GM23338 (cell line): ENCODE data around the gene CCNY.

ENCODE experiments used
- CREB1 ChIP-seq: fragments of 250-450 bp; sonication (Bioruptor Pico); IDR thresholded peaks from 2 replicates; pipeline ENCODE4 v1.5.0; 2020; ENCODE audit warnings: low read depth, mild to moderate bottlenecking, moderate library complexity
- CTCF ChIP-seq, 2 experiments: fragments of 200-600 bp in 1 of 2; sonication (generic) in 1 of 2; conservative IDR thresholded peaks; 2 replicates each; pipeline versions ENCODE4 v1.5.1 to v1.6.1; 2016 to 2017; ENCODE audit warnings: antibody characterized with exemption in 2 of 2, low read depth in 2 of 2, mild to moderate bottlenecking in 2 of 2, moderate library complexity in 1 of 2
- EZH2 ChIP-seq: fragments of 200-600 bp; sonication (generic); IDR thresholded peaks from one replicate; pipeline ENCODE4 v1.8.0; 2017; ENCODE audit warnings: antibody characterized with exemption, mild to moderate bottlenecking, low read depth; ENCODE audit not compliant: unreplicated experiment
- EZH2phosphoT487 ChIP-seq: fragments of 200-600 bp; sonication (generic); IDR thresholded peaks from one replicate; pipeline ENCODE4 v1.8.1; 2018; ENCODE audit warnings: antibody characterized with exemption; ENCODE audit not compliant: unreplicated experiment
- POLR2AphosphoS5 ChIP-seq: IDR thresholded peaks from 2 replicates; pipeline ENCODE4 v1.6.1; 2016; ENCODE audit warnings: antibody characterized with exemption, low read depth
- ZNF331 ChIP-seq: fragments of 250-450 bp; sonication (Bioruptor Pico); IDR thresholded peaks from 2 replicates; pipeline ENCODE4 v1.5.0; 2020; ENCODE audit warnings: low read depth, mild to moderate bottlenecking, moderate library complexity
- TF ChIP-seq, protein P1 (sequence below): IDR thresholded peaks from 2 replicates; pipeline ENCODE4 v1.6.1; 2016; ENCODE audit warnings: antibody characterized with exemption

- TF ChIP-seq CTCF (conservative IDR thresholded peaks at IDR 0.05; ENCODE audit: low read depth in 2 of 2) (no peak), EZH2 (no peak), POLR2AphosphoS5 (no peak), EZH2phosphoT487 (no peak), ZNF331 (CRISPR knock-in tag) (no peak), CREB1 (CRISPR knock-in tag) (no peak)
- TF ChIP-seq, protein P1, sequence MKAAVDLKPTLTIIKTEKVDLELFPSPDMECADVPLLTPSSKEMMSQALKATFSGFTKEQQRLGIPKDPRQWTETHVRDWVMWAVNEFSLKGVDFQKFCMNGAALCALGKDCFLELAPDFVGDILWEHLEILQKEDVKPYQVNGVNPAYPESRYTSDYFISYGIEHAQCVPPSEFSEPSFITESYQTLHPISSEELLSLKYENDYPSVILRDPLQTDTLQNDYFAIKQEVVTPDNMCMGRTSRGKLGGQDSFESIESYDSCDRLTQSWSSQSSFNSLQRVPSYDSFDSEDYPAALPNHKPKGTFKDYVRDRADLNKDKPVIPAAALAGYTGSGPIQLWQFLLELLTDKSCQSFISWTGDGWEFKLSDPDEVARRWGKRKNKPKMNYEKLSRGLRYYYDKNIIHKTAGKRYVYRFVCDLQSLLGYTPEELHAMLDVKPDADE, result no peak
Observed at GRCh38 chr10:35355971-35356724, 19.8 kb downstream of the CCNY start.
